ENCODE measurements around the gene TGFB2. TPM values are rescaled to one million over a fixed set of nuclear protein-coding genes. Genes with fewer than 3 reads are reported as not detected.

Gene TGFB2
- total RNA-seq, 1 experiment from 2014 or later, result not detected

DNA sequence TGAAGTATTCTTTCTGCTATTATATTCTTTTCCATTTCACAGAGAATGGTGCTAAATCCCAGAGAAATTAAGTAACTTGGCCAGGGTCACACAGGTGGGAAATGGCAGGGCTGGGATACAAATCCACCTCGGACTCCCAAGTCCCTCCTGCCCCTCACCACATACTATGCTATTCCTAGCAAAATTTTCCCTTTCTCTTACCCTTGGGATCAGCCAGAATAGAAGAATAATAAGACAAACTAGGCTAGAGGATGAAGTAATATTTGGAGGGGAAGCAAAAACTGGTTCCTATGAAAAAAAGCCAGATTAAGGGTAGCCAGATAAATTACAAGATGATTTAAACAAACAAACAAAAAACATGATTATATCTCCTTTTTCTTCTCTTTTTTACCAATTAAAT is 62.5 kb downstream of the TGFB2 start:
- no peaks in the 10 kb centered on the region for H3K27me3 ChIP-seq (ENCODE audit: insufficient read depth, low read length)
- H4K20me1 ChIP-seq (ENCODE audit: control insufficient read depth, insufficient read depth, insufficient read length), result no peaks in the 10 kb centered on the region
- H3K79me2 ChIP-seq (ENCODE audit: insufficient read depth, low read length), result no peaks in the 10 kb centered on the region
- no peak overlapping the region for H3K27ac ChIP-seq (ENCODE audit: insufficient read length, low read depth, low read length)
- H3K14ac ChIP-seq (ENCODE audit: insufficient read depth, low read length), result no peak overlapping the region
- no peak overlapping the region for H2BK15ac ChIP-seq (ENCODE audit: low read depth, low read length)
- H3K9me3 ChIP-seq (ENCODE audit: control insufficient read depth, low read depth, low read length), result no peaks in the 10 kb centered on the region
- H3K23ac ChIP-seq (ENCODE audit: insufficient read length, low read depth, low read length), result no peak overlapping the region
- no peak overlapping the region for H2BK20ac ChIP-seq (ENCODE audit: low read depth, low read length, poor library complexity, severe bottlenecking)
- Mint-ChIP-seq H3K27me3 (ENCODE audit: low read depth) (no peaks in the 10 kb centered on the region; the same call in 1 of the 2 replicates), H3K36me3 (ENCODE audit: insufficient read depth in 1 of 3, low read depth in 3 of 3) (no peaks in the 10 kb centered on the region), H3K4me1 (peaks cover 5 to 8% of the 10 kb centered on the region in 2 experiments), H3K4me3 (no peak overlapping the region), H3K27ac (no peak overlapping the region), H3K9me3 (no peaks in the 10 kb centered on the region)
- no peak overlapping the region for H2BK12ac ChIP-seq (ENCODE audit: insufficient read length, low read depth, low read length)
- no peak overlapping the region for H2BK5ac ChIP-seq (ENCODE audit: insufficient read length, low read length)
- no peak overlapping the region for H2AFZ ChIP-seq (ENCODE audit: low read length)
- no peak overlapping the region for H4K8ac ChIP-seq (replicated peaks; ENCODE audit: insufficient read length, low read depth, low read length)
- WGBS (ENCODE audit: extremely low coverage, insufficient read length, low lambda C conversion rate), result no CpG with 5 or more reads among the region's 1 CpG
- no peak overlapping the region for H3T11ph ChIP-seq (ENCODE audit: low read length)
- H3K23me2 ChIP-seq (ENCODE audit: insufficient read length, low read depth, low read length, poor library complexity, severe bottlenecking), result no peaks in the 10 kb centered on the region
- TF ChIP-seq, protein P1, sequence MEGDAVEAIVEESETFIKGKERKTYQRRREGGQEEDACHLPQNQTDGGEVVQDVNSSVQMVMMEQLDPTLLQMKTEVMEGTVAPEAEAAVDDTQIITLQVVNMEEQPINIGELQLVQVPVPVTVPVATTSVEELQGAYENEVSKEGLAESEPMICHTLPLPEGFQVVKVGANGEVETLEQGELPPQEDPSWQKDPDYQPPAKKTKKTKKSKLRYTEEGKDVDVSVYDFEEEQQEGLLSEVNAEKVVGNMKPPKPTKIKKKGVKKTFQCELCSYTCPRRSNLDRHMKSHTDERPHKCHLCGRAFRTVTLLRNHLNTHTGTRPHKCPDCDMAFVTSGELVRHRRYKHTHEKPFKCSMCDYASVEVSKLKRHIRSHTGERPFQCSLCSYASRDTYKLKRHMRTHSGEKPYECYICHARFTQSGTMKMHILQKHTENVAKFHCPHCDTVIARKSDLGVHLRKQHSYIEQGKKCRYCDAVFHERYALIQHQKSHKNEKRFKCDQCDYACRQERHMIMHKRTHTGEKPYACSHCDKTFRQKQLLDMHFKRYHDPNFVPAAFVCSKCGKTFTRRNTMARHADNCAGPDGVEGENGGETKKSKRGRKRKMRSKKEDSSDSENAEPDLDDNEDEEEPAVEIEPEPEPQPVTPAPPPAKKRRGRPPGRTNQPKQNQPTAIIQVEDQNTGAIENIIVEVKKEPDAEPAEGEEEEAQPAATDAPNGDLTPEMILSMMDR (conservative IDR thresholded peaks at IDR 0.05), result no peak
- H3K9ac ChIP-seq (ENCODE audit: extremely low read depth, insufficient read length, low read length), result no peak overlapping the region
- H3K79me1 ChIP-seq (ENCODE audit: insufficient read depth, low read depth, low read length, poor library complexity, severe bottlenecking), result no peaks in the 10 kb centered on the region
- no peak overlapping the region for H3K4ac ChIP-seq (ENCODE audit: low read depth, low read length)
- H3K56ac ChIP-seq (ENCODE audit: insufficient read length, low read depth, low read length), result no peak overlapping the region
- no peak overlapping the region for H4K91ac ChIP-seq (ENCODE audit: insufficient read length, low read depth, low read length)
- DNase-seq, result no peak
- no peak overlapping the region for H4K5ac ChIP-seq (ENCODE audit: insufficient read length, low read depth, low read length)
- no peak overlapping the region for H3K18ac ChIP-seq (ENCODE audit: insufficient read length, low read depth, low read length)
- no peak overlapping the region for H2BK120ac ChIP-seq (ENCODE audit: low read depth, low read length, poor library complexity, severe bottlenecking)
- H3K4me1 ChIP-seq (ENCODE audit: insufficient read depth, low read length), result no peaks in the 10 kb centered on the region
- no peak overlapping the region for H2AK5ac ChIP-seq (ENCODE audit: insufficient read length, low read length)
- H3K4me2 ChIP-seq (ENCODE audit: insufficient read depth, insufficient read length, low read length), result no peak overlapping the region
